ENCODE results near the gene GALNT10.

GALNT10 gene

GRCh38 chr5:154179846-154180710 is 10.5 kb upstream of the GALNT10 start:
- no peaks in the 10 kb centered on the region for H3K9me3 ChIP-seq (ENCODE audit: control insufficient read depth, insufficient read depth, low read depth, low read length)

GRCh38 chr5:154181161-154181560 is 9.4 kb upstream of the GALNT10 start:
- Histone ChIP-seq H3K4me3 (ENCODE audit: low read depth, low read length) (no peak overlapping the region), H3K9ac (ENCODE audit: low read length) (no peak overlapping the region), H3K4me1 (ENCODE audit: control insufficient read depth, insufficient read depth, low read length) (peaks cover 4% of the 10 kb centered on the region; the same call in 1 of the 2 replicates), H3K27me3 (ENCODE audit: control insufficient read depth, insufficient read depth, low read length) (no peaks in the 10 kb centered on the region; the same call in 1 of the 2 replicates), H3K9me3 (ENCODE audit: control insufficient read depth, insufficient read depth, low read depth, low read length) (no peaks in the 10 kb centered on the region), H3K36me3 (ENCODE audit: control insufficient read depth, insufficient read depth, low read length) (no peaks in the 10 kb centered on the region), H3K27ac (ENCODE audit: low read depth, low read length) (no peak overlapping the region)

More at GRCh38 chr5:154179846-154180710, 10.5 kb upstream of the GALNT10 start:
- Histone ChIP-seq H3K4me1 (ENCODE audit: control insufficient read depth, insufficient read depth, low read length) (peaks cover 4% of the 10 kb centered on the region; the same call in 1 of the 2 replicates), H3K4me3 (ENCODE audit: low read depth, low read length) (no peak overlapping the region), H3K9ac (ENCODE audit: low read length) (no peak overlapping the region), H3K27me3 (ENCODE audit: control insufficient read depth, insufficient read depth, low read length) (no peaks in the 10 kb centered on the region), H3K36me3 (ENCODE audit: control insufficient read depth, insufficient read depth, low read length) (no peaks in the 10 kb centered on the region), H3K27ac (ENCODE audit: low read depth, low read length) (no peak overlapping the region)

GRCh38 chr5:154189256-154189818 is 1.2 kb upstream of the GALNT10 start:
- Histone ChIP-seq H3K27ac (ENCODE audit: low read depth, low read length) (no peak overlapping the region), H3K4me3 (ENCODE audit: low read depth, low read length) (peak overlapping the region; percentile 61), H3K4me1 (ENCODE audit: control insufficient read depth, insufficient read depth, low read length) (peaks cover 39% of the 10 kb centered on the region), H3K9me3 (ENCODE audit: control insufficient read depth, insufficient read depth, low read depth, low read length) (no peaks in the 10 kb centered on the region), H3K9ac (ENCODE audit: low read length) (no peak overlapping the region), H3K27me3 (ENCODE audit: control insufficient read depth, insufficient read depth, low read length) (peaks cover 47% of the 10 kb centered on the region), H3K36me3 (ENCODE audit: control insufficient read depth, insufficient read depth, low read length) (no peaks in the 10 kb centered on the region)

- H3K4me1 ChIP-seq (ENCODE audit: control insufficient read depth, insufficient read depth, low read length), result peaks cover 45% of the 10 kb centered on the region
- no peaks in the 10 kb centered on the region for H3K36me3 ChIP-seq (ENCODE audit: control insufficient read depth, insufficient read depth, low read length)
- H3K27me3 ChIP-seq (ENCODE audit: control insufficient read depth, insufficient read depth, low read length), result peaks cover 47% of the 10 kb centered on the region
- H3K9me3 ChIP-seq (ENCODE audit: control insufficient read depth, insufficient read depth, low read depth, low read length), result no peaks in the 10 kb centered on the region
- H3K4me3 ChIP-seq (ENCODE audit: low read depth, low read length), result peak overlapping the region; percentile 61
- no peak overlapping the region for H3K27ac ChIP-seq (ENCODE audit: low read depth, low read length)
- peak overlapping the region; percentile 80 for H3K9ac ChIP-seq (ENCODE audit: low read length)
Measured at GRCh38 chr5:154189819-154190594, 526 bp upstream of the GALNT10 start.

GRCh38 chr5:154191467-154192261 is 1.1 kb downstream of the GALNT10 start:
- Histone ChIP-seq H3K4me3 (ENCODE audit: low read depth, low read length) (peak overlapping the region; percentile 31; the same call in 1 of the 2 replicates), H3K27me3 (ENCODE audit: control insufficient read depth, insufficient read depth, low read length) (peaks cover 47% of the 10 kb centered on the region), H3K9me3 (ENCODE audit: control insufficient read depth, insufficient read depth, low read depth, low read length) (no peaks in the 10 kb centered on the region), H3K9ac (ENCODE audit: low read length) (no peak overlapping the region), H3K27ac (ENCODE audit: low read depth, low read length) (no peak overlapping the region), H3K4me1 (ENCODE audit: control insufficient read depth, insufficient read depth, low read length) (peaks cover 53% of the 10 kb centered on the region), H3K36me3 (ENCODE audit: control insufficient read depth, insufficient read depth, low read length) (no peaks in the 10 kb centered on the region)

- H3K27me3 ChIP-seq (ENCODE audit: control insufficient read depth, insufficient read depth, low read length), result peaks cover 34% of the 10 kb centered on the region
- H3K36me3 ChIP-seq (ENCODE audit: control insufficient read depth, insufficient read depth, low read length), result no peaks in the 10 kb centered on the region
- no peak overlapping the region for H3K9ac ChIP-seq (ENCODE audit: low read length)
- peaks cover 68% of the 10 kb centered on the region for H3K4me1 ChIP-seq (ENCODE audit: control insufficient read depth, insufficient read depth, low read length)
- no peaks in the 10 kb centered on the region for H3K9me3 ChIP-seq (ENCODE audit: control insufficient read depth, insufficient read depth, low read depth, low read length)
- no peak overlapping the region for H3K27ac ChIP-seq (ENCODE audit: low read depth, low read length)
- no peak overlapping the region for H3K4me3 ChIP-seq (ENCODE audit: low read depth, low read length)
Measured at GRCh38 chr5:154193283-154193682, 2.8 kb downstream of the GALNT10 start.

GRCh38 chr5:154193701-154194121 is 3.2 kb downstream of the GALNT10 start:
- no peak overlapping the region for H3K4me3 ChIP-seq (ENCODE audit: low read depth, low read length)

GRCh38 chr5:154194345-154195329 is 4.1 kb downstream of the GALNT10 start:
- Histone ChIP-seq H3K27ac (ENCODE audit: low read depth, low read length) (no peak overlapping the region), H3K36me3 (ENCODE audit: control insufficient read depth, insufficient read depth, low read length) (no peaks in the 10 kb centered on the region), H3K9ac (ENCODE audit: low read length) (peak overlapping the region; percentile 44), H3K4me1 (ENCODE audit: control insufficient read depth, insufficient read depth, low read length) (peaks cover 67% of the 10 kb centered on the region), H3K4me3 (ENCODE audit: low read depth, low read length) (0 out of 2 replicates have a peak overlapping the region, but pooled peaks have one; percentile 5), H3K9me3 (ENCODE audit: control insufficient read depth, insufficient read depth, low read depth, low read length) (no peaks in the 10 kb centered on the region), H3K27me3 (ENCODE audit: control insufficient read depth, insufficient read depth, low read length) (peaks cover 23% of the 10 kb centered on the region)

More at GRCh38 chr5:154193701-154194121, 3.2 kb downstream of the GALNT10 start:
- Histone ChIP-seq H3K9ac (ENCODE audit: low read length) (no peak overlapping the region), H3K36me3 (ENCODE audit: control insufficient read depth, insufficient read depth, low read length) (no peaks in the 10 kb centered on the region), H3K27ac (ENCODE audit: low read depth, low read length) (no peak overlapping the region), H3K27me3 (ENCODE audit: control insufficient read depth, insufficient read depth, low read length) (peaks cover 32% of the 10 kb centered on the region), H3K9me3 (ENCODE audit: control insufficient read depth, insufficient read depth, low read depth, low read length) (no peaks in the 10 kb centered on the region), H3K4me1 (ENCODE audit: control insufficient read depth, insufficient read depth, low read length) (peaks cover 72% of the 10 kb centered on the region)

- H3K9ac ChIP-seq (ENCODE audit: low read length), result no peak overlapping the region
- H3K27me3 ChIP-seq (ENCODE audit: control insufficient read depth, insufficient read depth, low read length), result peaks cover 12% of the 10 kb centered on the region
- H3K4me3 ChIP-seq (ENCODE audit: low read depth, low read length), result no peak overlapping the region
- H3K36me3 ChIP-seq (ENCODE audit: control insufficient read depth, insufficient read depth, low read length), result no peaks in the 10 kb centered on the region
- H3K27ac ChIP-seq (ENCODE audit: low read depth, low read length), result no peak overlapping the region
- H3K4me1 ChIP-seq (ENCODE audit: control insufficient read depth, insufficient read depth, low read length), result peaks cover 65% of the 10 kb centered on the region
- H3K9me3 ChIP-seq (ENCODE audit: control insufficient read depth, insufficient read depth, low read depth, low read length), result no peaks in the 10 kb centered on the region
Measured at GRCh38 chr5:154196281-154196680, 5.7 kb downstream of the GALNT10 start.
